Ovary (tissue), 3 donors: Measurements from ENCODE around the gene DPM3.

ENCODE experiments used
- CTCF ChIP-seq, 3 donors: fragments of 450-650 bp in 2 of 3; fragments of 200-600 bp in 1 of 3; IDR thresholded peaks; one replicate each; pipeline versions ENCODE4 v1.5.1 to v1.8.0; 2016 to 2022; ENCODE audit warnings: antibody characterized with exemption in 3 of 3, mild to moderate bottlenecking in 1 of 3
- EP300 ChIP-seq: sonication (generic); formaldehyde crosslinking; IDR thresholded peaks from one replicate; pipeline ENCODE4 v1.6.1; 2017; ENCODE audit warnings: antibody characterized with exemption
- POLR2A ChIP-seq: fragments of 450-650 bp; IDR thresholded peaks from one replicate; pipeline ENCODE4 v1.6.1; 2017; ENCODE audit warnings: antibody characterized with exemption, mild to moderate bottlenecking, moderate library complexity
- donor health status: DM: no; HTN: no; CAD: no.

- TF ChIP-seq POLR2A (no peak), CTCF (IDR thresholded peaks at IDR 0.05) (no peak), EP300 (no peak)
Measured at GRCh38 chr1:155121249-155121648, 19.1 kb downstream of the DPM3 start.
